NB4 (cell line): ENCODE measurements around the gene ZXDC.

Experiments
- MYC ChIP-seq: IDR thresholded peaks from 2 replicates; pipeline ENCODE4 v1.6.1; 2011; ENCODE audit warnings: low read depth, low read length
- POLR2A ChIP-seq: IDR thresholded peaks from 2 replicates; pipeline ENCODE4 v1.6.1; 2011; ENCODE audit warnings: mild to moderate bottlenecking; ENCODE audit not compliant: insufficient read length; ENCODE audit errors: extremely low read depth
- TF ChIP-seq, protein P1 (sequence below): IDR thresholded peaks from one replicate; pipeline ENCODE4 v1.5.1; 2012; ENCODE audit warnings: low read depth, low read length
- TF ChIP-seq, protein P2 (sequence below): IDR thresholded peaks from 2 replicates; pipeline ENCODE4 v1.6.1; 2011; ENCODE audit warnings: low read depth, low read length

DNA sequence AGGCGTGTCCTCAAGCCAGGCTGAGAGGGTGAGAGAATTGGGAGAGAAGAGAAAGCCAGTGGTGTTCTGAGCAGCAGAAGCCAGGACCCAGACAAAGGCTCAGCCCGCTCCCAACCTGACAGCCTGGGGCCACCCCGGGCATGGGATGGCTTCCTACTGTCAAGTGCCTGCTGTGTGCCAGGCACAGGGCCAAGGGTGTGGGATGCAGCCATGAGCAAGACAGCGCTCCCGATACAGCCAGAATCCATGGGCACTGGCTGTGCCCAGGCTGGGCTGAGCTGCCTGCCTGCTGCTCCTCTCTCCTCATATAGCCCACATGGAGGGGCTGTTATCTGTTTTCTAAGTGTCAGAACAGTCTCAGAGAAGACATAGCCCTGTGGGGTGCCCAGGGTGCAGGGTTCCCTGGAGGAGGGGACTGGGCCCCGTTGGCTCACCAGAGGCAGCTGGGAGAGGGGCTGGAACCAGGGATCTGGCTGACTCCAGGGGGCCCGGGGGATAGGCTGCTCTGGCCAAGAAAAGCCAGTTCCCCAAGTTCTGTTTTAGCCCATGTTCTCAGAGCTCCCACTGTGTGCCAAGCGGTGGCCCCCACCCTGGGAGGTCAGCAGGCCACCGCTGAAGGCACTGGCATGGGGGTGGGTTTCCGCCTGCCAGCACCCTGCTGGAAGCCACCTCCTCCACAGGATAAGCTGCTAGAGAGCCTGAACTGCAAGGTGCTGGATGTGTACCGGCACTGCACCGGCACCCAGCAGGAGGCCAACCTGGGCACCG lies 42.0 kb downstream of the ZXDC start:
- TF ChIP-seq, protein P1, sequence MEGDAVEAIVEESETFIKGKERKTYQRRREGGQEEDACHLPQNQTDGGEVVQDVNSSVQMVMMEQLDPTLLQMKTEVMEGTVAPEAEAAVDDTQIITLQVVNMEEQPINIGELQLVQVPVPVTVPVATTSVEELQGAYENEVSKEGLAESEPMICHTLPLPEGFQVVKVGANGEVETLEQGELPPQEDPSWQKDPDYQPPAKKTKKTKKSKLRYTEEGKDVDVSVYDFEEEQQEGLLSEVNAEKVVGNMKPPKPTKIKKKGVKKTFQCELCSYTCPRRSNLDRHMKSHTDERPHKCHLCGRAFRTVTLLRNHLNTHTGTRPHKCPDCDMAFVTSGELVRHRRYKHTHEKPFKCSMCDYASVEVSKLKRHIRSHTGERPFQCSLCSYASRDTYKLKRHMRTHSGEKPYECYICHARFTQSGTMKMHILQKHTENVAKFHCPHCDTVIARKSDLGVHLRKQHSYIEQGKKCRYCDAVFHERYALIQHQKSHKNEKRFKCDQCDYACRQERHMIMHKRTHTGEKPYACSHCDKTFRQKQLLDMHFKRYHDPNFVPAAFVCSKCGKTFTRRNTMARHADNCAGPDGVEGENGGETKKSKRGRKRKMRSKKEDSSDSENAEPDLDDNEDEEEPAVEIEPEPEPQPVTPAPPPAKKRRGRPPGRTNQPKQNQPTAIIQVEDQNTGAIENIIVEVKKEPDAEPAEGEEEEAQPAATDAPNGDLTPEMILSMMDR: no peak
- TF ChIP-seq POLR2A (no peak), MYC (no peak)
- TF ChIP-seq, protein P2, sequence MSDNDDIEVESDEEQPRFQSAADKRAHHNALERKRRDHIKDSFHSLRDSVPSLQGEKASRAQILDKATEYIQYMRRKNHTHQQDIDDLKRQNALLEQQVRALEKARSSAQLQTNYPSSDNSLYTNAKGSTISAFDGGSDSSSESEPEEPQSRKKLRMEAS: no peak
